Activated CD8-positive, alpha-beta memory T cell treated with anti-CD3 and anti-CD28 coated beads for 36 hours (primary cell): Measurements from ENCODE around the gene PNPLA2. TPM values are rescaled to one million over a fixed set of nuclear protein-coding genes. Genes with fewer than 3 reads are reported as not detected.

Experiments
- CTCF ChIA-PET: fragments of 350-600 bp; sonication (Branson Sonifier 250); formaldehyde crosslinking; loops from one replicate; lab custom pipeline; 2021; ENCODE audit warnings: antibody characterized with exemption; lab: Charles Lee
- POLR2A ChIA-PET: fragments of 350-600 bp; sonication (Branson Sonifier 250); formaldehyde crosslinking; loops from one replicate; lab custom pipeline; 2021; ENCODE audit warnings: antibody characterized with exemption; lab: Charles Lee
- total RNA-seq, 2 experiments: library from RNA; stranded (reverse); gene quantifications; one replicate each; pipeline ENCODE4 v1.2.3, GENCODE V29; 2021

The PNPLA2 gene
- total RNA-seq, 2 experiments from 2014 or later: 38.5 to 44.3 TPM

DNA sequence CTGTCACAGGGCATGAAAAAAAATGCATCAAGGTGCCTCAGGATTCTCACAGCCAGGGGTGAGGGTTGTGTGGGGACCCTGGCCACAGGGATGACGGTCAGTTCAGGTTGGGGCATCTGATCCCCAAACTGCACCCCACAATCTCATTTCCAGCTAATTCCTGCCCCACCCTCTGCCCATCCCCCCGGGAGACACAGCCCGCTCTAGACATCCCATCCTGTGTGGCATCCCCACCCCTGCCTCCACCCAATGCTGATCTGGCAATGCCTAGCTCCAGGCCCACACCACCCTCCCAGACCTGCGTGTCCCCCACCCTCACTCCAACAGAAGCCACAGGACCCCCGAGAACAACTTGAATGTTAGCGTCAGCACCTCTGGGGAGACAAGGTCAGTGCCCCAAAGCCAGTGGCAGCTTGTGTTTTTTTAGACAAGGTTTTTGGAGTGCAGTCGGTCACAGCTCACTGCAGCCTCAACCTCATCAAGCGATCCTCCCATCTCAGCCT, 49.2 kb downstream of the PNPLA2 start:
- CTCF ChIA-PET: no interaction called here
- POLR2A ChIA-PET: no interaction called here

DNA sequence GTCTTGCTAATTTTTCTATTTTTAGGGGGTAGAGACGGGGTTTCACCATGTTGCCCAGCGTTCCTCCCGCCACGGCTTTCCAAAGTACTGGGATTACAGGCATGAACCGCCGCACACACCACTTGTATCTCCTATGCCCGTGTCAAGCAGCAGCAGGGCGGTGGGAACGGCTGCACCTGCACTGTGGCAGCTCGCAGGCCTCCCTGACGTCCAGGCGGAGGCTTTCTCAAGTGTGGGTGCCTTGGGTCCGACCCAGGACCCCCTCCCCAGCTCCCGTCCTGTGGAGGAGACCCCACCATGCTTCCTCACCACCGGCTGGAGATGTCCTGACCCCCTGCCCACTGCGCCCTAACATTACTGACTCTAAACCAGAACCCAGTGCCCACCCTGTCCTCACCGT, 49.7 kb downstream of the PNPLA2 start:
- CTCF ChIA-PET: interaction anchor here (1.4 kb wide), 1 partner anchor 20 kb away, joined by 3 read pairs; no protein-coding TSS in a partner anchor
- POLR2A ChIA-PET: no interaction called here

DNA sequence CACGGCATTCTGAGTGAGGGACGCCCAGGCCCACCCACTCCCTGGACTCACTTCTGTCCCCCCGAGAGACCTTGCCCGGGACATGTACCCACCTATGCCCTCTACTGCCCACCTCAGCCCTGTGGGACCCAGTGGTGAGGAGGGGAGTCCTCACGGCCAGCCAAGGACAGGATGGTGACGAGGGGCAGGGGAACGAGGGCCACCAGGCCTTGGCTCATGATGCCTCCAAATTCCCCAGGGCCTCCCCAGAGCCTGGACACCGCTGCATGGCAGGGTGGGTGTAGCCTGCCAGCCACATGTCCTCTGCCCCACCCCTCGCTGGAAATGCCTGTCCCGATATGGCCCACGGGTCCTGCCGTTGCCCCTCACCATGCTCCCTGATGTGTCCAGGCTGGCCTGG, 50.1 kb downstream of the PNPLA2 start:
- POLR2A ChIA-PET: no interaction called here
- CTCF ChIA-PET: interaction anchor here (1.4 kb wide), 1 partner anchor 20 kb away, joined by 3 read pairs; no protein-coding TSS in a partner anchor

GRCh38 chr11:869399-870126, 50.8 kb downstream of the PNPLA2 start:
- CTCF ChIA-PET: interaction anchor here (1.4 kb wide), 1 partner anchor 21 kb away, joined by 3 read pairs; no protein-coding TSS in a partner anchor
- POLR2A ChIA-PET: interaction anchor here (0.5 kb wide), 1 partner anchor 59 kb away, joined by 4 read pairs; no protein-coding TSS in a partner anchor

- CTCF ChIA-PET: interaction anchor here (1.4 kb wide), 1 partner anchor 22 kb away, joined by 3 read pairs; no protein-coding TSS in a partner anchor
- POLR2A ChIA-PET: no interaction called here
Measured at GRCh38 chr11:870127-870413, 51.4 kb downstream of the PNPLA2 start.

GRCh38 chr11:870418-870817, 51.7 kb downstream of the PNPLA2 start:
- ChIA-PET POLR2A (interaction anchor here (0.6 kb wide), 1 partner anchor 23 kb away, joined by 3 read pairs; no protein-coding TSS in a partner anchor), CTCF (no interaction called here)

DNA sequence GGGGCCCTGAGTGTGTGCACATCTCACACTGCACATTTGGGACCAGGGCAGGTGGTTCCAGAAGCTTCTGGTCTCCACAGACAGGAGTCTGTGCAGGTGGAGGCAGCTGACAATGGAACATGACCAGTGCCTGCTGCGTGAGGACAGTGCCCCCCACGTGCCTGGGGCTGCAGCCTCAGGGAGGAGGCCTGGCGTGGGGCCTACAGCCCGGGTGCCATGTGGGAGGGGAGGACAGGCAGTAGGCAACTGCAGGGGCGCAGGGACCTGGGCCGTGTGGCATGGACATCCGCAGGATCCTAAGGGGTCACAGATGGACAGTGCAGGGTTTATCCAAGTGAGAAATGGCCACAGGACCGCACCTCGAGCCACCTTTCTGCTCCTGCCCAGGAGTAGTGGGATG, 52.8 kb downstream of the PNPLA2 start:
- ChIA-PET CTCF (interaction anchor here (0.7 kb wide), 1 partner anchor 56 kb away, joined by 3 read pairs; no protein-coding TSS in a partner anchor), POLR2A (no interaction called here)

GRCh38 chr11:872799-873198, 54.1 kb downstream of the PNPLA2 start:
- ChIA-PET POLR2A (no interaction called here), CTCF (no interaction called here)

GRCh38 chr11:873706-874105, 55.0 kb downstream of the PNPLA2 start:
- POLR2A ChIA-PET: no interaction called here
- CTCF ChIA-PET: no interaction called here

Other genes with a start within 250 kb of the PNPLA2 start
- gene PHRF1, start 242.4 kb upstream of the PNPLA2 start, total RNA-seq: 10 to 100 TPM; 46.0 to 47.4 TPM
- gene IRF7, start 203.0 kb upstream of the PNPLA2 start, total RNA-seq: 1 to 10 TPM; 7.6 to 9.5 TPM
- gene CDHR5, start 194.0 kb upstream of the PNPLA2 start, total RNA-seq: not detected
- not detected for gene SCT, start 191.7 kb upstream of the PNPLA2 start, total RNA-seq
- under 1 TPM; 0.29 to 0.30 TPM for gene DRD4, start 181.6 kb upstream of the PNPLA2 start, total RNA-seq
- 10 to 100 TPM; 55.6 to 58.7 TPM for gene DEAF1, start 123.7 kb upstream of the PNPLA2 start, total RNA-seq
- 10 to 100 TPM in 1 of 2 experiments, 1 to 10 TPM in 1; 8.9 to 11.2 TPM for gene TMEM80, start 123.1 kb upstream of the PNPLA2 start, total RNA-seq
- gene EPS8L2, start 112.7 kb upstream of the PNPLA2 start, total RNA-seq: 10 to 100 TPM; 12.6 to 14.3 TPM
- gene TALDO1, start 71.5 kb upstream of the PNPLA2 start, total RNA-seq: 100 to 1,000 TPM; 270 to 286 TPM
- gene GATD1, start 41.4 kb upstream of the PNPLA2 start, total RNA-seq: 10 to 100 TPM; 52.6 to 60.4 TPM
- gene CEND1, start 28.8 kb upstream of the PNPLA2 start, total RNA-seq: 1 to 10 TPM; 1.3 to 1.4 TPM
- 10 to 100 TPM; 81.1 to 83.9 TPM for gene SLC25A22, start 20.6 kb upstream of the PNPLA2 start, total RNA-seq
- 10 to 100 TPM; 32.7 TPM for gene PIDD1, start 13.7 kb upstream of the PNPLA2 start, total RNA-seq
- gene RPLP2, start 8.9 kb upstream of the PNPLA2 start, total RNA-seq: 1,000 to 10,000 TPM; 2,602 to 2,630 TPM
- 1 to 10 TPM; 2.9 to 3.4 TPM for gene CRACR2B, start 9.0 kb downstream of the PNPLA2 start, total RNA-seq
- 10 to 100 TPM; 70.2 to 72.8 TPM for gene CD151, start 14.0 kb downstream of the PNPLA2 start, total RNA-seq
- gene POLR2L, start 23.6 kb downstream of the PNPLA2 start, total RNA-seq: 100 to 1,000 TPM; 150 to 151 TPM
- gene TSPAN4, start 23.9 kb downstream of the PNPLA2 start, total RNA-seq: 10 to 100 TPM in 1 of 2 experiments, 1 to 10 TPM in 1; 9.4 to 12.7 TPM
- 10 to 100 TPM; 96.5 to 99.0 TPM for gene CHID1, start 91.9 kb downstream of the PNPLA2 start, total RNA-seq
- gene AP2A2, start 107.0 kb downstream of the PNPLA2 start, total RNA-seq: 10 to 100 TPM; 37.8 to 38.3 TPM
- not detected for gene MUC6, start 217.8 kb downstream of the PNPLA2 start, total RNA-seq